Right kidney (tissue), 9 donors: ENCODE measurements around the gene TRIML2.

ENCODE experiments used
- DNase-seq: peaks from one replicate; pipeline ENCODE4 v3.0.0-alpha.2; 2016
- long read RNA-seq, 8 donors: transcript quantifications; one replicate each; lab custom pipeline, GENCODE V29; 2026

Gene TRIML2
- long read RNA-seq, donor 1, result 0 reads
- long read RNA-seq, donor 2, result 0 reads
- long read RNA-seq, donor 3, result 0 reads
- long read RNA-seq, donor 4, result 0 reads
- long read RNA-seq, donor 5, result 0 reads
- long read RNA-seq, donor 6, result 0 reads
- long read RNA-seq, donor 7, result 0 reads
- long read RNA-seq, donor 8, result 0 reads

DNA sequence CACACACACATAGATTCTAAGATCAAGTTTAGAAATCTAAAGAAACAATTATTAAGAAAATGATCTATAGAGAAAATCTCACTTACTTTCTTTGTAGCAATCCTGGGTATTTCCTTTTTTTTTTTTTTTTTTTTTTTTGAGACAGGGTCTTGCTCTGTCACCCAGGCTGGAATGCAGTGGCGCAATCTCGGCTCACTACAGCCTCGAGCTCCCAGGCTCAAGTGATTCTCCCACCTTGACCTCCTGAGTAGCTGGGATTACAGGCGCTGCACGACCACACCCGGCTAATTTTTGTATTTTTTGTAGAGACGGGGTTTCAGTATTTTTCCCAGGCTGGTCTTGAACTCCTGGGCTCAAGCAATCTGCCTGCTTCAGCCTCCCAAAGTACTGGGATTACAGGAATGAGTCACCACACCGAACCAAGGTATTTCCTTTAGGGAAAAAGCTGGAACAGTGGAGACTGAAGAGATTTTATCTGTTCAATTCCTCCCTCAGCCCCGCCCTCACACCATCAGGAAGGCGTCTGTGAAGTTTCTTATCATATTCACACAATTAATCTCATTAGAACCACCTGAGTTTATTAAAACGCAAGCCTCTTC, at the start of gene TRIML2:
TSS of gene TRIML2 (minus strand) at position 447 of the 599 bp plus-strand sequence. CDS start 4,235 bp downstream, outside the sequence.
- DNase-seq, result no peak

DNA sequence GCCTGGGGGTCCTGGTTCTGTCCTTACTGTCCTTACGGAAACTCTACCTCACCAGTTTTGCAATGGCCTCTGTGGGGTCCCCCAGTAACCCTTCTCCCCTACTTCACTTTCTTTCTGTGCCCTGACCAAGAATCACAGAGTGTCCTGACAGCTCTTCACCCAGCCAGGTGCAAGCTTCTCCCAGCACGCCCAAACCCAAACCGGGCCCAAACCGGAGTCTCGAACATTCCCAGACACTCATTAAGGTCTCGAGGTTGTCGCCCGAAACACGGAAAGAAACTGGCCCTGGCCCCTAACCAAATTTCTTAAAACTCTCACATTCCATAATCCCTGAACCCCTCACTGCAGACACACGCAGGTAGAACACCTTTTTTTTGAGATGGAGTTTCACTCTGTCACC, 48.9 kb upstream of the TRIML2 start:
- no peak for DNase-seq

GRCh38 chr4:188154668-188155405, 45.4 kb upstream of the TRIML2 start:
- no peak for DNase-seq

DNA sequence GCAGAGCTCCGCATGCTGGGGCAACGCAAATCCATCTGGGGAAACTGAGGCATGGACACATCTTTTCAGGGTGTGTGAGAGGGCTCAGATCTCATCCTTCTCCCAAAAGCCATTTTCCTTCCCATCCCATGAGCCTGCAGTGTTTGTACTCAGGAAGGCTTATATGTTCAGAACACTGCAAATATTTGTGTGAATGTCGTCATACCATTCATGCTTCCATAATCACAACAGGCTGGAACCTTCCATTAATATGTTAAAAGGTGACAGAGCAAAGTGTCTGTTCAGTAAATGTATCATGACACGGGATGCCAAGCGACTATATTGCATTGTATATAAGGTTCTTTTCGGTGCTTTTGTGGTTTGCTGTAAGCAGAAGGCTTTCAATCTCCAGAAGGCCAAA, 38.4 kb upstream of the TRIML2 start:
- DNase-seq, result no peak

DNA sequence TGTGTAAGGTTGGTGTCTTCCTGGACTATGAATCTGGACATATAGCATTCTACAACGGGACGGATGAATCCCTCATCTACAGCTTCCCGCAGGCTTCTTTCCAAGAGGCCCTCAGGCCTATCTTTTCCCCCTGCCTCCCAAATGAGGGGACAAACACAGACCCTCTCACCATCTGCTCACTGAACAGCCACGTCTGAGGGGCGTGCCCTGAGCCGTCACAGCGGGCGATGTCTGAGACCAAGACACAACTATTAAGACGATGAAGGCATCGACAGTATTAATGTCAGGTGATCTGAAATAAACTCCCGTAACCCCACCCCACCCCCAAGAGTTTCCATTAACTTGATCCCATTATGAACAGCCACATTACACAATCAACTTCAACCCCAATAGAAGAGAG, 37.8 kb upstream of the TRIML2 start:
- no peak for DNase-seq

GRCh38 chr4:188146618-188147017, 37.2 kb upstream of the TRIML2 start:
- no peak for DNase-seq

GRCh38 chr4:188145601-188146000, 36.2 kb upstream of the TRIML2 start:
- no peak for DNase-seq

DNA sequence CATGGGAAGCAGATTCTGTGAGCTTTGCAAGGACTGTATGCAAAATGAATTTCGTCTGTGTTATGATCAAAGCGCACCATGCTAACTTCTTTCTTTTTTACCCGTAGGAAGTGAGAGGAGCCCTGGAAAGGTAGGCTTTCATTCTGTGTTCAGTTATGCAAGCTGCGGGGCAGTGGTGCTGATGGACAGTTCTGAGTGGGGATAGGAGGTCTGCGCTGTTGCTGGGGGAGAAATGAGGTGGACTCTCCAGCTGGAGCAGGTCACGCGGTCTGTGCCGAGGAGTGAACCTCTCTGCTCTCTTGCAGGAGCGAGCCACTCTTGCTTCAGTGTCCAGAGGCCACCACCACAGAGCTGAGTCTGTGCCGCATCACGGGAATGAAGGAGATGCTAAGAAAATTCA, 34.3 kb upstream of the TRIML2 start:
- DNase-seq, result peak; percentile 4

GRCh38 chr4:188139671-188140070, 30.3 kb upstream of the TRIML2 start:
- DNase-seq, result no peak

GRCh38 chr4:188139141-188139540, 29.7 kb upstream of the TRIML2 start, which contains the start of gene TRIML1:
TSS of gene TRIML1 (plus strand) at chr4:188139441. CDS start at chr4:188139559, 118 bp downstream.
- DNase-seq, result no peak

DNA sequence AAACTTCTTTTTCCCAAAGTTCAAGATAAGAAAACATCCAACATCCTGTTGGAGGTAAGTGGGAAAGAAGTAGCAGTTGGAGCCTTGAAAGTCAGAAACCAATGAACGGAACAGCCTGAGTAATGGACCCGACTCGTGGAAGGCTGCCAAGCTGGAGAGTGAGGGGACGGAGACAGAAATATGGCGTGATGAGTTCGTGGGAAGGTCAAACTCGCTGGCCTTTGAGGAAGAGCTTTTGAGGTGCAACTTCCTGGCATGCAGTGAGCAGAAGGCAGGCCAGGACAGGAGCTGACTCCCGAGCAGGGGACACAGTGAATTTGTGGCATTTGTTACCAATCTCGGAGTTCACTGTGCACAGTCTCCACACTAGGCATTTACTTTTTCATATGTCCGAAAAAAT, 28.8 kb upstream of the TRIML2 start:
- no peak for DNase-seq

DNA sequence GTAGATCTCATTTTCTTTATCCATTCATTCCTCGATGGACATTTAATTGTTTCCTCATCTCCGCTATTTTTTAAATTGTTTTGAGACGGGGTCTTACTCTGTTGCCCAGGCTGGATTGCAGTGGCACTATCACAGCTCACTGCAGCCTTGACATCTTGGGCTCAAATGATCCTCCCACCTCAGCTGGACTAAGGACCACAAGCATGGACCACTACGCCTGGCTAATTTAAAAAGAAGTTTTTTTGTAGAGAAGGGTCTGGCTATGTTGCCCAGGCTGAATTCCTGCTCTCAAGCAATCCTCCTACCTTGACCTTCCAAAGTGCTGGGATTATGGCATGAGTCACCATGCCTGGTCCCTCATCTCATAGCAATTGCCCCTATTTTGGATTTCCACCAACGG, 22.8 kb upstream of the TRIML2 start:
- no peak for DNase-seq

GRCh38 chr4:188130355-188130754, 21.0 kb upstream of the TRIML2 start:
- DNase-seq, result no peak

GRCh38 chr4:188127214-188127874, 17.9 kb upstream of the TRIML2 start:
- DNase-seq, result no peak

- no peak for DNase-seq
Measured at GRCh38 chr4:188121530-188121929, 12.1 kb upstream of the TRIML2 start.

DNA sequence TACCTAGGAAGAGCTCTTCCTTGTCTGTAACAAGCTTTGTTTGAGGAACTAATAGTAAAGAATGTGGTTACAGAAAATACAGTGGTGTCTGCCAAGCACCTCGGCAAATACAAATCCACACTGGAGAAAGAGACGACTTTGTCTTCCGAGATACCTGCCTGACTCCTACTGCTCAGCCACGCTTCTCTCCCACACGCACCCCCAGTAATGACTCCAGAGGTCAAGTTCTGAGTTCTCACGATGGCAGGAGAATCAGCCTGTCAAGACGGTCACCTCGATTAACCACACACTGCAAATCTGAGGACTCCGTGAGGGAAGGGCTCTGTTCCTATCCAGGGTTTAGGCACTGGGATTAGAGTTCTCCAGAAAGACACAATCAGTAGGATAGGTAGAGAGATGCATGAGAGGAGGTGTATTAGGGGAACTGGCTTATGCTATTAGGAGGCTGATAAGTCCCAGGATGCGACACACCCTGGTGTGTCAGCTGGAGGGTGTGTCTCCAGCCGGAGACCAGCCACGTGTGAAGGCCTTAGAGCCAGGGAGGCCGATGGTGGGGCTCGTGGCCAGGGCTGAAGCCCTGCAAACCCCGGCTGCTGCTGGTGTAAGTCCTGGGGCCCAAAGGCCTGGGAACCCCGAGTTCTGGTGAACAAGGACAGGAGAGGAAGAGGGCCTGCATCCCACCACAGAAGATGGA, 8.4 kb upstream of the TRIML2 start:
- DNase-seq, result no peak

- no peak for DNase-seq
Measured at GRCh38 chr4:188113156-188113555, 3.8 kb upstream of the TRIML2 start.

GRCh38 chr4:188111955-188112354, 2.6 kb upstream of the TRIML2 start:
- DNase-seq, result no peak

DNA sequence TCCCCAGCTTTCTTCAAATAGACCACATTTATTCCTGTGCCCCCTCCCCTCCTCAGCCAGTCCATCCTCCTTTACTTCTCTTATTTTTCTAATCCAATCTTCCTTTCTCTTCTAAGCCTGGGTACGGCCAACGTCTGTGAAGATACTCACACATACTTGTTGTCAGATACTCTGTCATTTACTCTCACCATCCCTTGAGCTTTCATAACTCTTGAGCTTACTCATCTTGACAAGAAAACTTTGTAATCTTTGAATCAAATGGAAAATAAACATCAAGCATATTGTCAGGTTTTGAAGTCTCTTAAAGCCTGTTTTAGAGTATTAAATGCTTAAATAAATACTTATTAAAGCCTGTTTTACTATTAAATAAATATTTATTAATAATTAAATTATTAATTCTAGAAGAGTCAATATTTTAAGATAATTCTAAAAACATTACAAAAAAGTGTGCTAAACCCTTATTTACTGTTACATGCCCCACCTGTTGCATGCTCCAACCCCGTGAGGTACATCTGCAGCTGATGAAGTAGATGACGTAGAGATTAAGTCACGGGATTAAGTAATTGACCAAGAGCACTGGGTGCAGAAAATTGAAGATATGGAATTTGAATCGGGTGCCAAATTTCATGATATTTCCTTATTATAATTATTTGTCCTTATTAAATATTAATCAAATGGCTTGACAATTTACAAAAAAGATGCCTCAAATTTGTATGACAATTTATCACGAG, 1.5 kb upstream of the TRIML2 start:
- DNase-seq, result no peak

DNA sequence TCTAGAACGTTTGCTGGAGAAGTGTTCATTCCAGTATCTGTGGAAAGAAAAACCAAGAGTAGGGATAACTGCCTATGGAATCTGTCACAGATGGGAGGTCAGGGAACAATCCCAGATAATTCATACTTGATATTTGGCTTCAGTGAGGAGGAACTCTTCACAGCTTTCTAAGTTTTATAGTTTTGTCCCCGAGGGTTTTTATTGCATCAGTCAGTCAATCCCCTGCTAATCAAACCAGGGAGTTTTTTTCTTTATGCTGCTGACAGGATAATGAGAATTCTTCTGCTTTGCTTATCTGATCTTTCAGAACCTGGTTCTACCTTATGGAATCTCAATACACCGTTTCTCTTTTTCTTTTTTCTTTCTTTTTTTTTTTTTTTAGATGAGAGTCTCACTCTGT, 633 bp upstream of the TRIML2 start:
- DNase-seq, result no peak

GRCh38 chr4:188107931-188108843, 1.2 kb downstream of the TRIML2 start:
- no peak for DNase-seq
